WTC11 (cell line): Measurements from ENCODE around the gene KDELR3. TPM values are rescaled to one million over a fixed set of nuclear protein-coding genes. Genes with fewer than 3 reads are reported as not detected.

Experiments used
- ATAC-seq: fragments of 200-7000 bp; cut with Tn5 transposase; 2 replicates; pipeline ENCODE4 v1.10.0; 2021; ENCODE audit warnings: mild to moderate bottlenecking, moderate library complexity
- CTCF ChIA-PET: fragments of 300-600 bp; sonication (Branson Sonifier 250); formaldehyde crosslinking; loops from one replicate; lab custom pipeline; 2021; ENCODE audit warnings: antibody characterized with exemption; lab: Charles Lee
- POLR2A ChIA-PET: fragments of 350-600 bp; sonication (Branson Sonifier 250); formaldehyde crosslinking; loops from one replicate; lab custom pipeline; 2021; ENCODE audit warnings: antibody characterized with exemption; lab: Charles Lee
- DNase-seq: peaks from one replicate; pipeline ENCODE4 v3.0.0; 2021; ENCODE audit warnings: low spot score
- H3K27ac Mint-ChIP-seq: 2 replicates; pipeline ENCODE4 v1.8.0; 2021; ENCODE audit warnings: mixed read lengths
- H3K27me3 Mint-ChIP-seq: 2 replicates; pipeline ENCODE4 v1.8.0; 2021; ENCODE audit warnings: low read depth, mild to moderate bottlenecking, moderate library complexity, mixed read lengths
- H3K36me3 Mint-ChIP-seq: 2 replicates; pipeline ENCODE4 v1.8.0; 2021; ENCODE audit warnings: mixed read lengths
- H3K4me1 Mint-ChIP-seq: 2 replicates; pipeline ENCODE4 v1.8.0; 2022; ENCODE audit warnings: mixed read lengths
- H3K4me3 Mint-ChIP-seq: 2 replicates; pipeline ENCODE4 v1.8.0; 2021; ENCODE audit warnings: mild to moderate bottlenecking, moderate library complexity, mixed read lengths
- H3K9me3 Mint-ChIP-seq: 2 replicates; pipeline ENCODE4 v1.8.0; 2021; ENCODE audit warnings: mixed read lengths
- CREB1 ChIP-seq: sonication (generic); formaldehyde crosslinking; IDR thresholded peaks from 2 replicates; pipeline ENCODE4 v1.8.0; 2023; ENCODE audit warnings: mild to moderate bottlenecking, missing genetic modification reagents
- CTCF ChIP-seq: fragments of 200-600 bp; IDR thresholded peaks from 2 replicates; pipeline ENCODE4 v1.8.0; 2022; ENCODE audit warnings: antibody characterized with exemption
- E2F4 ChIP-seq: sonication (generic); formaldehyde crosslinking; IDR thresholded peaks from 2 replicates; pipeline ENCODE4 v1.8.1; 2022; ENCODE audit warnings: low read depth, mild to moderate bottlenecking, moderate library complexity, missing genetic modification reagents, borderline replicate concordance
- EMX1 ChIP-seq: fragments of 250-450 bp; sonication (Bioruptor Pico); IDR thresholded peaks from 2 replicates; pipeline ENCODE4 v1.8.0; 2021; ENCODE audit warnings: mild to moderate bottlenecking
- ERG ChIP-seq: fragments of 250-450 bp; sonication (Bioruptor Pico); IDR thresholded peaks from 2 replicates; pipeline ENCODE4 v1.8.0; 2021; ENCODE audit warnings: mild to moderate bottlenecking
- ESRRA ChIP-seq: sonication (generic); formaldehyde crosslinking; IDR thresholded peaks from 2 replicates; pipeline ENCODE4 v1.8.1; 2022; ENCODE audit warnings: mild to moderate bottlenecking, missing genetic modification reagents, borderline replicate concordance
- FOXP1 ChIP-seq: sonication (generic); formaldehyde crosslinking; IDR thresholded peaks from 2 replicates; pipeline ENCODE4 v1.8.0; 2022; ENCODE audit warnings: missing genetic modification reagents, mild to moderate bottlenecking, moderate library complexity, borderline replicate concordance
- HMGA2 ChIP-seq: fragments of 250-450 bp; sonication (Bioruptor Pico); IDR thresholded peaks from 2 replicates; pipeline ENCODE4 v1.4.0; 2021; ENCODE audit warnings: mild to moderate bottlenecking, moderate library complexity
- IRF1 ChIP-seq: sonication (generic); formaldehyde crosslinking; IDR thresholded peaks from 2 replicates; pipeline ENCODE4 v1.8.0; 2023; ENCODE audit warnings: missing genetic modification reagents
- IRF2 ChIP-seq: sonication (generic); formaldehyde crosslinking; IDR thresholded peaks from 2 replicates; pipeline ENCODE4 v1.8.0; 2022; ENCODE audit warnings: low read depth, missing genetic modification reagents, borderline replicate concordance
- JAZF1 ChIP-seq: fragments of 250-450 bp; sonication (Bioruptor Pico); IDR thresholded peaks from 2 replicates; pipeline ENCODE4 v1.9.0; 2021; ENCODE audit warnings: moderate library complexity, mild to moderate bottlenecking, inconsistent platforms
- MYBL2 ChIP-seq: sonication (generic); formaldehyde crosslinking; IDR thresholded peaks from 2 replicates; pipeline ENCODE4 v1.8.1; 2023; ENCODE audit warnings: mild to moderate bottlenecking, moderate library complexity, missing genetic modification reagents
- NR3C1 ChIP-seq: sonication (generic); formaldehyde crosslinking; conservative IDR thresholded peaks from 2 replicates; pipeline ENCODE4 v1.8.1; 2023; ENCODE audit warnings: low read depth, mild to moderate bottlenecking, missing genetic modification reagents
- OVOL2 ChIP-seq: fragments of 250-450 bp; sonication (Bioruptor Pico); IDR thresholded peaks from 2 replicates; pipeline ENCODE4 v1.9.0; 2021; ENCODE audit warnings: mild to moderate bottlenecking, borderline replicate concordance
- PRRX2 ChIP-seq: fragments of 250-450 bp; sonication (Bioruptor Pico); IDR thresholded peaks from 2 replicates; pipeline ENCODE4 v1.8.0; 2021; ENCODE audit warnings: mild to moderate bottlenecking
- USF2 ChIP-seq: sonication (generic); formaldehyde crosslinking; IDR thresholded peaks from 2 replicates; pipeline ENCODE4 v1.8.1; 2023; ENCODE audit warnings: mild to moderate bottlenecking, missing genetic modification reagents, moderate library complexity
- ZBTB43 ChIP-seq: sonication (generic); formaldehyde crosslinking; IDR thresholded peaks from 2 replicates; pipeline ENCODE4 v1.8.1; 2023; ENCODE audit warnings: mild to moderate bottlenecking, missing genetic modification reagents
- ZNF121 ChIP-seq: sonication (generic); formaldehyde crosslinking; IDR thresholded peaks from 2 replicates; pipeline ENCODE4 v1.8.0; 2023; ENCODE audit warnings: missing genetic modification reagents
- ZNF219 ChIP-seq: sonication (generic); formaldehyde crosslinking; IDR thresholded peaks from 2 replicates; pipeline ENCODE4 v1.8.0; 2023; ENCODE audit warnings: missing genetic modification reagents, mild to moderate bottlenecking, borderline replicate concordance
- ZNF232 ChIP-seq: sonication (generic); formaldehyde crosslinking; IDR thresholded peaks from 2 replicates; pipeline ENCODE4 v1.8.0; 2022; ENCODE audit warnings: mild to moderate bottlenecking, missing genetic modification reagents
- ZNF671 ChIP-seq: fragments of 250-450 bp; sonication (Bioruptor Pico); IDR thresholded peaks from 2 replicates; pipeline ENCODE4 v1.8.0; 2021; ENCODE audit warnings: mild to moderate bottlenecking
- total RNA-seq: library from RNA; stranded (reverse); gene quantifications from 3 replicates; pipeline ENCODE4 v1.2.3, GENCODE V29; 2021
- TF ChIP-seq, protein P1 (sequence below): sonication (generic); formaldehyde crosslinking; IDR thresholded peaks from 2 replicates; pipeline ENCODE4 v1.8.1; 2022; ENCODE audit warnings: mild to moderate bottlenecking, moderate library complexity, missing genetic modification reagents
- TF ChIP-seq, protein P2 (sequence below): sonication (generic); formaldehyde crosslinking; IDR thresholded peaks from 2 replicates; pipeline ENCODE4 v1.8.0; 2022; ENCODE audit warnings: mild to moderate bottlenecking, missing genetic modification reagents

The KDELR3 gene
- total RNA-seq, 1 experiment from 2014 or later: 5.7 TPM

- TF ChIP-seq USF2 (CRISPR knock-in tag): no peak
- TF ChIP-seq JAZF1 (CRISPR knock-in tag): peak; percentile 31; the same call in 1 of the 2 replicates
- TF ChIP-seq ZNF671 (CRISPR knock-in tag): peak; percentile 83
- no peak for TF ChIP-seq ZNF232 (CRISPR knock-in tag)
- TF ChIP-seq ZNF121 (CRISPR knock-in tag): no peak
- TF ChIP-seq, all 79 proteins: peak for 9
Observed at GRCh38 chr22:38482662-38483308, 14.9 kb downstream of the KDELR3 start (continued).

GRCh38 chr22:38484244-38484643 is 16.3 kb downstream of the KDELR3 start:
- peaks cover 75% of the 10 kb centered on the region for H3K36me3 Mint-ChIP-seq
- DNase-seq (no peak), ATAC-seq (no peak)
- POLR2A ChIA-PET: no interaction called here
- H3K4me3 Mint-ChIP-seq: no peak overlapping the region
- no peaks in the 10 kb centered on the region for H3K27me3 Mint-ChIP-seq
- H3K27ac Mint-ChIP-seq: peak overlapping the region; percentile 9
- no peaks in the 10 kb centered on the region for H3K9me3 Mint-ChIP-seq
- H3K4me1 Mint-ChIP-seq: 0 out of 2 replicates have a peak, but pooled peaks cover 4% of the 10 kb centered on the region
- TF ChIP-seq ZNF219 (CRISPR knock-in tag) (no peak), IRF2 (CRISPR knock-in tag) (no peak), IRF1 (CRISPR knock-in tag) (no peak), ERG (CRISPR knock-in tag) (no peak), HMGA2 (CRISPR knock-in tag) (no peak), CTCF (no peak), PRRX2 (CRISPR knock-in tag) (no peak), ZBTB43 (no peak), EMX1 (CRISPR knock-in tag) (no peak), MYBL2 (CRISPR knock-in tag) (no peak), E2F4 (CRISPR knock-in tag) (no peak), ESRRA (CRISPR knock-in tag) (no peak), FOXP1 (CRISPR knock-in tag) (no peak), OVOL2 (CRISPR knock-in tag) (no peak), CREB1 (CRISPR knock-in tag) (no peak), NR3C1 (CRISPR knock-in tag) (no peak)
- TF ChIP-seq, protein P1, sequence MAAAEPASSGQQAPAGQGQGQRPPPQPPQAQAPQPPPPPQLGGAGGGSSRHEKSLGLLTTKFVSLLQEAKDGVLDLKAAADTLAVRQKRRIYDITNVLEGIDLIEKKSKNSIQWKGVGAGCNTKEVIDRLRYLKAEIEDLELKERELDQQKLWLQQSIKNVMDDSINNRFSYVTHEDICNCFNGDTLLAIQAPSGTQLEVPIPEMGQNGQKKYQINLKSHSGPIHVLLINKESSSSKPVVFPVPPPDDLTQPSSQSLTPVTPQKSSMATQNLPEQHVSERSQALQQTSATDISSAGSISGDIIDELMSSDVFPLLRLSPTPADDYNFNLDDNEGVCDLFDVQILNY (CRISPR knock-in tag): no peak
- TF ChIP-seq, protein P2, sequence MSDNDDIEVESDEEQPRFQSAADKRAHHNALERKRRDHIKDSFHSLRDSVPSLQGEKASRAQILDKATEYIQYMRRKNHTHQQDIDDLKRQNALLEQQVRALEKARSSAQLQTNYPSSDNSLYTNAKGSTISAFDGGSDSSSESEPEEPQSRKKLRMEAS (CRISPR knock-in tag): no peak
- CTCF ChIA-PET: no interaction called here
